Stimulated activated CD8-positive, alpha-beta memory T cell treated with anti-CD3 and anti-CD28 coated beads, Interleukin-12 subunit alpha, Interleukin-12 subunit beta, amount 100 ng/mL, for 1 hour (primary cell): ENCODE results near the gene KRTAP5-8.
"Not testable (repeated sequence)": the region's sequence is repeated elsewhere in the genome, so short reads cannot be mapped to it uniquely, and the experiment has no call there.

Experiments
- DNase-seq: peaks from one replicate; pipeline ENCODE4 v3.0.0-alpha.2; 2020; ENCODE audit warnings: low read depth

The KRTAP5-8 gene

DNA sequence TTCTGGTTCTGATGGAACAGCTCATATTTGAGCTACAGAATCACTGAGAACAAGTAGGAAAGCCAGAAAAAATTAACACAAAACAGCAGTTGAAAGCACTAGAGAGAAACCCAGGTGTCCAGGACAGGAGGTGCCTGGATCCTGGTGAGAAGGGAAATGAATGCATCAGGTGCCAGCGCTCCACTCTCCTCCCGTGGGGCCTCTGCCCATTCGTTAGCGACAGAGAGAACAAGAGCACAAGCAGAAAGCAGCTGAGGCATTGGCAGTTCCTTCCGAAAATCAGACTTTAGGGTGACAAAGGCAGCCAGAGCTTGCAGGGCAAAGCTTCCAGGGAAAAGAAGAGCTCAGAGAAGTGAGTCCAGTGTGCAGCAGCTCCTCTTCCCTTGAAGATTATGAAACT is 30.7 kb upstream of the KRTAP5-8 start:
- no peak for DNase-seq

DNA sequence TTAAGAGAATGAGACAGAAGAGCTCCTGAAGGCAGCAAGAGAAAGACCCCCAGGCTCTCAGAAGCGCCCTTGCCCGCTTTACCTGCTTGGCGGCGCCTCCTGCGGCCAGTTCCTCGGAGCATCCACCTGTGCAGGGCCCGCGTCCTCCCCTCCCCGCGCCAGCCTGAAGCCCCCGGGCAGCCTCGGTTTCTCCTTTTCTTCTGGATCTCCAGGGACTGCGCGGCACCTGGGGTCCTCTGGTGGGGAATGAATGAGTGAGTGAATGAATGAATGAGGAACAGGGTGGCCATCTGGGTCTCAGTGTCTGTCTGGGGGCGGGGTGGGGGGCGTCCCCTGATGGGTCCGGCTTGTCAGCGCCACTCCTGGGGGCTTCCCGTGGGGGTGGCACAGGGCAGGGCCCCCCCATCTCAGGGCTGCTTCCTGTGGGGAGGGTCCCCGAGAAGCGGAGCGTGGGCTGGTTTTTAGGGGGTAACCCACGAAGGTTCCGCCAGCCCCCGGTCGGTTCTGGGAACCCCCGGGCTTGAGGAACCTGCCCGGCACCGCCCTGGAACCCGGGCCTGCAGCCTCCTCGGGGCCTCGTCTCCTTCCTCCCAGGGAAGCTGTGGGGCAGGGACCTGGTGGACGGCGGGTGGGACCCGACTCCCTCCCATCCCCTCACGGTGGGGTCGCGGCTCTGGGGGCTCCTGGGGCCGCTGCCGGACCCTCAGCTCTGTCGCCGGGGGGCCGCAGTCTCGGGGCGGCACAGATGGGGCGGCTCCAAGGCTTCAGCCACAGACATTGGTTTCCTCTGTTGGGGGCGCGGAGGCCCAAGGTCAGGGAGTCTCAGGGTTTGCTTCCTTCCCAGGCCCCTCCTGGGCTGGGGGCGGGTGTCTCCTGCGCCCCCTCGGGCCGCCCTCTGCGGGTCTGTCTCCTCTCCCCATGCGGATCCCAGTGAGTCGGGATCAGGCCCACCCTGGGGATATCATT is 19.0 kb upstream of the KRTAP5-8 start:
- no peak for DNase-seq

DNA sequence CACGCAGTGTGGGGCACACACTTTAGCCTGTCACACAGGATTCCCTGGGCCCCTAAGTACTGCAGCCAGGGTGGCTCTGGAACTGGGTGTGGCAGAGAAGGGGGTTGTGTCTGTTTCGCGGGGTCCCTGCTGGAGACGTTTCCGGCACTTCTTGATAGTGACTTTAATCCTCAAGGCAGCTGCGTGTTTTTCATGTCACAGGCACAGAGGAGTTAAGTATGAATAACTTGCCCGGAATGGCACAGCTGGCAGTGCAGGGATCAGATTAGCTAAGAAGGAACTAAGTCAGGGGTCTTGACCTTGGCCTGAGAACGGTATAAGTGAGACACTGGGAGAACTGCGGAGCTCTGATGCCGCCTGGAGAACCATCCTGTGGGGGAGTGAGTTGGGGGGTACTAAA is 18.3 kb upstream of the KRTAP5-8 start:
- DNase-seq, result no peak

DNA sequence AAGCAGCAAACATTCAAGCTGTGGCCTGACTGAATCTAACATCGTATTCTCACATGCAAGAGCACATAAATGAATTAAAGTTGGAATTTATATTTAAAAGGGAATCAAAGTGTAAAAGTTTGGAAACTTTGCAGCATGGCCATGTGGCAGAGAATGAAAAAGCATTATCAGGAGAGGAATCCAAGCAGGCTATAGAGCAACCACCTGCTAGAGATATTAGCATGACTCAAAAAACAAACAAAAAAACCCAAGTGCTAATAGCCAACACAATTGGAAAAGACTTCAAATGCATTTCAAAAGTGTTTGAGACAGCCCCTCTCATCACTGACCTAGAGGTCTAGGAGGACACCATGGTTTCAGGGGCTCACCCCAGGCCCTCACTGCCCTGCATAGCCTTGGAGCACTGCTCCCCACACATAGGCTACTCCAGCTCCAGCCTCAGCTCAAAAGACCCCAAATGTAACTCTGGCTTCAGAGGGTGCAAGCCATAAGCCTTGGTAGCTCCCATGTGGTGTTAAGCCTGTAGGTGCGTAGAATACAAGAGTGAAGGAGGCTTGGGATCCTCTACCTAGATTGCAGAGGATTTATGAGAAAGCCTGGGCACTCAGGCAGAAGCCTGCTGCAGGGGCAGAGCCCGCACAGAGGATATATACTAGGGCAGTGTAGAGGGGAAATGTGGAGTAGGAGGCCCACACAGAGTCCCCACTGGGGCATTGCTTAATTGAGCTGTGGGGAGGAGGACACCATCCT is 12.5 kb upstream of the KRTAP5-8 start:
- DNase-seq, result no peak

DNA sequence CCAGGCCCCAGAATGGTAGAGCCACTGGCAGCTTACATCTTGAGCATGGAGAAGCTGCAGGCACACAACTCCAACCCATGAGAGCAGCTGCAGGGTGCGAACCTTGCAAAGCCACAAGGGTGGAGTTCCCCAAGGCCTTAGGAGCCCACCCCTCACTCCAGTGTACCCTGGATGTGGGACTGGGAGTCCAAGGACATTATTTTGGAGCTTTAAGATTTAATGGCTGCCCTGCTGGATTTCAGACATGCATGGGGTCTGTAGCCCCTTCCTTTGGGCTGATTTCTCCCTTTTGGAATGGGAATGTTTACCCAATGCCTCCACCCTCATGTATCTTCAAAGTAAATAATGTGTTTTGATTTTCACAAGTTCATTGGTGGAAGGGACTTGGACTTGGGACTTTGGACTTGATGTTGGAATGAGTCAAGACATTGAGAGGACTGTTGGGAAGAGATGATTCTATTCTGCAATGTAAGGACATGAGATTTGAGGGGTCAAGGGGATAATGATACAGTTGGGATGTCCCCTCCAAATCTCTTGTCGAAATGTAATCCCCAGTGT is 11.8 kb upstream of the KRTAP5-8 start:
- DNase-seq, result no peak

DNA sequence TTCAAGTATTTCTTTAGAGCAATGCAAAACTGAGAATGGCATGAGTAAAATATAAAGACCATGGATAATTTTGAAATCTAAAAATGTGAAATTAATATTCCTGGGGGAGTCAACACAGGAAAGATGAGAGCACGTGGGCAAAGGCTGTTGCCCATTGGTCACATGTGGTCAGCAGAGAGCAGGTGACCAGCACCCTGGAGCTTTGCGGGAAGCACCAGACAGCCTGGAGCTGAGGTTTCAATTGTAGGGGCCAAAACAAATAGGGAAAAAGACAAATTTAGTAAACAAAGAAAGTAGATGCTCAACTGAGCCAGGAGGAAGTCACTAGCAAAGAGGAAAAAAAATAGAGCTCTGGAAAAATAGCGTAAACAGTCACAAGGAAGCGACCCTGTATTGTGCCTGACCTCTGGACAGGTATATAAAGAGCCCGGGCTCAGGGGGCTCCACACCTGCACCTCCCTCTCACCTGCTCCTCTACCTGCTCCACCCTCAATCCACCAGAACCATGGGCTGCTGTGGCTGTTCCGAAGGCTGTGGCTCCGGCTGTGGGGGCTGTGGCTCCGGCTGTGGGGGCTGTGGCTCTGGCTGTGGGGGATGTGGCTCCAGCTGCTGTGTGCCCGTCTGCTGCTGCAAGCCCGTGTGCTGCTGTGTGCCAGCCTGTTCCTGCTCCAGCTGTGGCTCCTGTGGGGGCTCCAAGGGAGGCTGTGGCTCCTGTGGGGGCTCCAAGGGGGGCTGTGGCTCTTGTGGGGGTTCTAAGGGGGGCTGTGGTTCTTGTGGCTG is 10.8 kb upstream of the KRTAP5-8 start, which contains the start of gene KRTAP5-7:
KRTAP5-7 (plus strand) TSS at position 472 of the 780 bp plus-strand sequence; CDS start at position 506, 34 bp downstream.
- DNase-seq, result not testable (repeated sequence)

DNA sequence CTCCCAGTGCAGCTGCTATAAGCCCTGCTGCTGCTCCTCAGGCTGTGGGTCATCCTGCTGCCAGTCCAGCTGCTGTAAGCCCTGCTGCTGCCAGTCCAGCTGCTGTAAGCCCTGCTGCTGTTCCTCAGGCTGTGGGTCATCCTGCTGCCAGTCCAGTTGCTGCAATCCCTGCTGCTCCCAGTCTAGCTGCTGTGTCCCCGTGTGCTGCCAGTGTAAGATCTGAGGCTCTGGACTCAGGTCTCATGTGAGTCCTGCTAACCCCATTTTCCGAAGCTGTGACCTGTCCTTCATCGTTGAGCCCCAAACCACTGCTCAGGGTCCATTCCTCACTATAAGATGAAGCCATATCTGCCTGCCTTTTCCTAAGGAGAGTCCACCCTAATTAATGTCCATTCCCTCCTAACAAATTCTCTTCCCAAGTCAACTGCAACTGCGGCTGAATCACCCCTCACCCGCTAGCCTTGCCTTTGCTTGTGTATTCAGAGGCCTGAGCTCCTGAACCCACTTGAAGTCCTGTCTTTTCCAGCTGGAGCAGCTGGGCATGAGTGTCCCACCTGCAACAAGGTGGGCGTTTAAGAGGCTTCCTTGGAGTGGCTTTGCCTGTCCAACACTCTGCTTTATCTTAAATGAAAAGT is 10.1 kb upstream of the KRTAP5-8 start:
- DNase-seq, result no peak

DNA sequence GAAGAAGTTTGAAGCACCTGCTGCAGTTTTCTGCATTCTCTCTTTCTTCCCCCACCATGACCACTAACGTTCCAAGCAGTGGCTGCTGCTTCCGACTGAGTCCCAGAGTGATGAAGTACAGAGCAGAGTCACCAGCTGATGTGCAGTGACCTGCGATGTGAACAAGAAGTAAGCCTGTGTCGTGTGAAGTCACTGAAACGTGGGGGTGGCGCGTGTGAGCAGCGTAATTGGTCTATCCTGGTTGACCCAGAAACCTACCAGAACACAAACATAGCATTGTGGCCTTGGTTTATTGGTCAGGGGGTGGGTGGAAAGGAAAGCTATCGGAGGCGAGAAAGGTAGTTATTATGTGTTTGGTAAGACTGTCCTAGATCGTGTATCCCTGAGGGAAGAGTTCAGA is 7.2 kb upstream of the KRTAP5-8 start:
- no peak for DNase-seq

DNA sequence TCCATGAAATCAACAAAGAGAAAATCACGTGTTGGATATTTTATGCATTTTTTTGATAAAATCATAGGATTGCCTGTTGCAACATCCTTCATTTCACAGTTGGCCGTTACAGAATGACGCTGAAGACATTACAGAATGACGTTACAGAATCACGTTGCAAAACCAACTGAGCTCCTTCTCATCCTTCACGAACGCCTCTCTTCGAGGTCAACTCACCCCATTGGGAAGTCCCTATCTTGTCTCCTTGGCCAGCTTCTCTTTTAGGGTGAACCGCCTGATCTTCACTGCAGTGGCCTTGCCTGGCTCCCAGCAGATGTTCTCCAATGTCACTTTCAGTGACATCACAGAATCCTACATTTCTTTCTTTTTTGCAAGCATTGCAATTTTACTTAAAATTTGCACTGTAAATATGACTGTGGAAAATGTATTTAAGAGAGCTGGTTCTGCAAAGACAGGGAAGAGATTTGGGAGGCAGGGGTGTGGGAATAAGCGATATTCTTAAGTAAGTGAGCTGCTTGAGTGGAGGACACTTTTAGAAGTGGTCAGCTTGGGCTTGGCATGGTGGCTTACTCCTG is 5.7 kb upstream of the KRTAP5-8 start:
- DNase-seq, result no peak

DNA sequence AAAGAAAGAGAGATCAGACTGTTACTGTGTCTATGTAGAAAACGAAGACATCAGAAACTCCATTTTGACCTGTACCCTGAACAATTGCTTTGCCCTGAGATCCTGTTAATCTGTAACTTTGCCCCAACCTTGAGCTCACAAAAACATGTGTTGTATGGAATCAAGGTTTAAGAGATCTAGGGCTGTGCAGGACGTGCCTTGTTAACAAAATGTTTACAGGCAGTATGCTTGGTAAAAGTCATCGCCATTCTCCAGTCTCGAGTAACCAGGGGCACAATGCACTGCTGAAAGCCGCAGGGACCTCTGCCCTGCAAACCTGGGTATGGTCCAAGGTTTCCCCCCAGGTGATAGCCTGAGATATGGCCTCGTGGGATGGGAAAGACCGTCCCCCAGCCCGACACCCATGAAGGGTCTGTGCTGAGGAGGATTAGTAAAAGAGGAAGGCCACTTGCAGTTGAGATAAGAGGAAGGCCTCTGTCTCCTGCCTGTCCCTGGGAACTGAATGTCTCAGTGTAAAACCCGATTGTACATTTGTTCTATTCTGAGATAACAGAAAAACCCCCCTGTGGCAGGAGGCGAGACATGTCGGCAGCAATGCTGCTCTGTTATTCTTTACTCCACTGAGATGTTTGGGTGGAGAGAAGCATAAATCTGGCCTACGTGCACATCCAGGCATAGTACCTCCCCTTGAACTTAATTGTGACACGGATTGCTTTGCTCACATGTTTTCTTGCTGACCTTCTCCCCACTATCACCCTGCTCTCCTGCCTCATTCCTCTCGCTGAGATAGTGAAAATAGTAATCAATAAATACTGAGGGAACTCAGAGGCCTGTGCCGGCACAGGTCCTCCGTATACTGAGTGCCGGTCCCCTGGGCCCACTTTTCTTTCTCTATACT is 2.9 kb upstream of the KRTAP5-8 start:
- DNase-seq, result not testable (repeated sequence)

DNA sequence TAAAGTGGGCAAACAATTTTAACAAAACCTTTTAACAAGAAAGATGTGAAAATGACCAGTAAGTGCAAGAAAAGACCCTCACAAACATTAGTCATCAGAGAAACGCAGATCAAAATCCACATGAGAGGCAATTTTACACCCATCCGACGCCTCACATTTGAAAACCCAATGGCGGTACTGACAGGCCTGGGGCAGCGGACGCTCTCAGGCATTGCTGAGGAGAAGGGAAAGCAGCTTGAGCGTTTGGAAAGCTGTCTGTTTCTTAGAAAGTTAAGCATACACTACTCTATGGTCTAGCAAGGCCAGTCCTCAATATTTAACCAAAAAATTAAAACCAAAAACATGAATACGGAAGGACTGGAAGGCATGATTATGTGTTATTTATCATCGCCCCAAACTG is 2.0 kb upstream of the KRTAP5-8 start:
- no peak for DNase-seq

DNA sequence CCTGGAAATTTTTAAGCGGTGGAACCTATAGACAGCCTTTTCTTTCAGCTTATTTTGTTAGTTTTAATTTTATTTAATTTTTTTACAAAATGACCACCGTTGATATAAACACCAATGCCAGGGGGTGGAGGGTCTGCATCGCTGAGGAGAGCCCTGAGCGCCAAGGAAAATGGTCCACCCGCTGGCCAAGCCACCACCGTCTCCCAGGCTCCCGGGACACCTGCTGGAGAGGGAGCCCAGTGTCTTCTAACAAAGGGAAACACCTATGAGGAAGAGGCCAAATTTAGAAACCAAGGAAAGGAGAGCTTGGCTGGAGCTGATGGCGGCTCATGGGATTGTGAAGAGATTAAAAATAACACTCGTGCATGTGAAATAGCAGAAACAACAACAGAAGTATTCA is 288 bp upstream of the KRTAP5-8 start:
- no peak for DNase-seq

DNA sequence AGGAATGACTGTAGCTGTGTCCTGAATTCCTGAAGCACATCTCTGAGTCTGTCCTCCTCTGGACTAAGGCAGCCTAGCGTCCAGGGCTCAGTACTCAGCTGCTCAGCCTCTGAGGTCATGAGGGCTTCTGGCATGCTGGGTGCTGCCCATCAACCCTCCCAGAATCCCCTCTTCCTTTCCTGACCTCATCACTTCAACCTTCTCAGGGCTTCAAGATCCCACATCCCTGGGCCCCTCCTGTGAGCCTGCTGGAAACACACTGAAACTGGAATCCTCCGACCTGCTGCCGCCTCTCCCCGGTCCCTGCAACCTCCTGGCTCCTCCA is 803 bp downstream of the KRTAP5-8 start:
- DNase-seq, result no peak

DNA sequence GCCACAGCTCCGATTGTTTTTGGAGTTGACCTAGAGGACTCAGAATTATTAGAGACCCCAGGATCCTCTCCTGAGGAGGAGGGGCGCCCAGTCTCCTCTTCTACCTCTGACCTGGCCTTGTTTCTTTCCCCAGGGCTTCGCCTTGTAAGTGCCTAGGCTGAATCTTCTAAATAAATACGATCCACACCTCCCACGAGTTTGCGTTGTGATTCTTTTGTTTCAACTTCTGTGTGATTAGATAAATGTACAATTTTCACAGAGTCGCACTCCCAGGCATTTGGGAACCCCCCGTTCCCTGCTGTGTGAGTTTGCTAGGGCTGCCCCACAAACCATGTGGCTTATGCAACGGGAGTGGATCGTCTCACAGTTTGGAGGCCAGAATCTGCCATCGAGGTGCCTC is 1.2 kb downstream of the KRTAP5-8 start:
- no peak for DNase-seq

DNA sequence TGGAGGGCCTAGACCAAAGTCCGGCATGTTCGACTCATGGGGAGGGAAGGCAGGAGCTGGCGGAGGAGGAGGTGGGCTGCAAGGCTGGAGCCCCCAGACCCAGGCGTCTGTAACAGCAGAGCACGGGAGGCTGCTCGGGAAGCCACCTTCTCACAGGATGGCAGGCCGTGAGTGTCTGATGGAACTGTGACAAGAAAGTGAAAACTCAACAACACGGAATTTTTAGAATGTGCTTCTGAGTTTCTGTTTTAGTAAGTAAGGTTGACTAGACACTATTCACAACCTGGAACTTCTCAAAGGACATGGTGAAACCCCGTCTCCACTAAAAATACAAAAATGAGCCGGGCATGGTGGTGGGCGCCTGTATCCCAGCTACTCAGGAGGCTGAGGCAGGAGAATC is 2.1 kb downstream of the KRTAP5-8 start:
- not testable (repeated sequence) for DNase-seq

DNA sequence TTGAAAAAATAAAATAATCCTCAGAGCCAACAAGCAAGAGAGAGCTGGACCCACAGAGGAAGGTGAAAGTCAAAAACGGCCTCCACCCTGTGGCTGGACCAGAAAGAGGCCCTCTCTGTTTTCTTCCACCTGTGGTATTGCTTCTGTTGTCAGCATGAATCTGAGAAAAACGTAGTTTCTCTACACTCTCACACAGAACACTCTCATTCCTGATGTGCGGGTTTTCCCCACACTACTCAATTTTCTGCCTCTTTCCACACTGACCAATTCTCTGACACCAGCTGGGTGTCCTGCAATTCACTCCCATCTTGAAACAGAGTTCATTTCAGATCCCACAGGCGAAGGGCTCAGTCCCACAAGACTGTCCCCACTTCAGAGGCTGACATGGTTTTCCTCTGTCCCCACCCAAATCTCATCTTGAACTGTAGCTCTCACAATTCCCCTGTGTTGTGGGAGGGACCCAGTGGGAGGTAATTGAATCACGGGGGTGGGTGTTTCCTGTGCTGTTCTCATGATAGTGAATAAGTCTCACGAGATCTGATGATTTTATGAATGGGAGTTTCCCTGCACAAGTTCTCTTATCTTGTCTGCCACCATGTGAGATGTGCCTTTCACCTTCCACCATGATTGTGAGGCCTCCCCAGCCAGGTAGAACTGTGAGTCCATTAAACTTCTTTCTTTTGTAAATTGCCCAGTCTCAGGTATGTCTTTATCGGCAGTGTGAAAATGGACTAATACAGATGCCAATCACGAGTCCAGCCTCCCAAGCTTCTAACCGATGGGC is 2.9 kb downstream of the KRTAP5-8 start:
- DNase-seq, result not testable (repeated sequence)

DNA sequence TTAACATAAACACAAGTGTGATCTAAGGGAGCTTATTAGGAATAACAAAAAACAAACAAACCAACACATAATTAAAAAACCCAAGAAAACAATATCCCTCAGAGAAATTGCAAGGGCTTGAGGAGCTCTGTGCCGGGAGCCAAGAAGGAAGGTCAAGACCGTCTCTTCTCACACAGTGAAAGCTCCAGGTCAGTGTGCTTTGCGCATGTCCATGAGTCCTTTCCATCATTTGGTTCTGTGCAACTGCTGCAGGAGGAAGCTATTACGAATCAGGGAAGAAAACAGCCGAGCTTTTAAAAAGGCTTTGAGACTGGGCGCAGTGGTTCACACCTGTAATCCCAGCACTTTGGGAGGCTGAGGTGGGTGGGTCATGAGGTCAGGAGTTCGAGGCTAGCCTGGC is 4.6 kb downstream of the KRTAP5-8 start:
- DNase-seq, result no peak

DNA sequence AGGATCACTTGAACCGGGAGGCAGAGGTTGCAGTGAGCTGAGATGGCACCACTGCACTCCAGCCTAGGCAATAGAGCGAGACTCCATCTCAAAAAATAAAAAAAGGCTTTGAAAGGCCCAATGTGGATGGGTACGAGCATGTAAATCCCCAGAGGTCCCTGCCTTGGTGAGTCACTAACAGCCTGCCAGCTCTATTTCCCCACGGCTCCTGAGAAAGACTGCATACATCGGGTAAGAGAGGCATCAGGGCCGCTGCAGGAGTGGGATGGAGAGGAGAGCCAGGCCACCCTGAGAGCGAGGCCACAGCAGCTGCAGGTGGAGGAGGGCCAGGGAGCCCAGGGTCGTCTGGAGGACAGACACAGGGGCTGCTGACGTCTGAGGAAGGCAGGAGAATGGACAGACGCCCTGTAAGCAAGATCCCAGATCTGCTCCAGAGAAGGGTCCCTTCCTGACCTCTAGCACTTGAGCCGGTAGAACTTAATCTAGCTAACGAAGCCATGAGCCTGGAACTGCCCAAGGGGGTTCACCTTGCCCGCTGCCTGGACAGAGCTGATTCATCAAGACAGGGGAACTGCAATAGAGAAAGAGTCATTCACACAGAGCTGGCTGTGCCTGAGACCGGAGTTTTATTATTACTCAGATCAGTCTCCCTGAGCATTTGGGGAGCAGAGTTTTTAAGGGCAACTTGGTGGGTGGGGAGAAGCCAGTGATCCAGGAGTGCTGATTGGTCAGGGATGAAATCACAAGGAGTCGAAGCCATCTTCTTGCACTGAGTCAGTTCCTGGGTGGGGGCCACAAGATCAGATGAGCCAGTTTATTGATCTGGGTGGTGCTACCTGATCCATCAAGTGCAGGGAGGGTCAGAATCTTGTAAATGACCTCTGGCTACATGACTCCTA is 5.3 kb downstream of the KRTAP5-8 start:
- DNase-seq, result no peak
